ENCODE data around the gene FRS3. TPM values are rescaled to one million over a fixed set of nuclear protein-coding genes. Genes with fewer than 3 reads are reported as not detected.

Gene FRS3
- total RNA-seq, 1 experiment from 2014 or later: 3.0 TPM

DNA sequence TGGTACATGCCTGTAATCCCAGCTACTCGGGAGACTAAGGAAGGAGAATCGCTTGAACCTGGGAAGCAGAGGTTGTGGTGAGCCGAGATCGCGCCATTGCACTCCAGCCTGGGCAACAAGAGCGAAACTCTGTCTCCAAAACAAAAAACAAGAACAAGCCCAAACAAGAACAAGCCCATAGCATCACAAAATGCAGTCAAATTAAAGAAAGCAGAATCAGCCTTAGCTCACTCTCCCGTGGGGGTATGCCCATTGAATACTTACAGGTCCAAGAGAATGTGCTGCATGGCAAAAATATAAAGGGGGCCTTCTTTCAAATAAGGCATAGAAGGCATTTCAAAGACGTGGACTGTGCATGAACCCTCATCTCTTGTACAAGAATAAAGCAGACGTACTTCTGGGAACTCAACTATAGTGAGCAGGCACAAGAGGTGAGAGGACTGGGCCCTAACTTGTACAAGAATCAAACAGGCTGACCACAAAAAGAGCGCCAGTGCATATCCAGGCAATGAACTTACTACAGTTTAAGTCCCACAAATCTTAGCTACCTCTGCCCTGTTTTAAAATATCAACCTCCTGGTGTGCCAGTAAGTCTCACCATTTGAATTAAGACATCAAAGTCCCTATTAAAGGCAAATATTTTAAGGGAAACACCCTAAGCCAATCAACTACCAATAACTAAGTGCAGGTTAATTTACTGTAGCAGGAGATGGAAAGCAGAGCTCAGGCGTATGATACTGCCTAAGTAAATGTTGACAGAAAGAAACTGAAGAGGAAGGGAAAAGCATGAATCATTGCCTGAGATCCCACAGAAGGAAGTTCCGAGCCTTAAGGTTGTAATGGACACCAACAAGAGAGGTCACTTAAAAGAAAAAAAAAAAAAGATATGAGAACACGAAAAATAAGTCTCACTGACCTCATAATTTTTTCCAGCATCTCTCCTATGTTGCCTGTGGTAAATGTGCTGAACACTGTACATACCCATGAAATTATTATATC is 45.2 kb upstream of the FRS3 start:
- intact Hi-C loops (cut with micrococcal nuclease; ENCODE audit: unreplicated experiment): no loop called here
- ATAC-seq (no peak), DNase-seq (ENCODE audit: low read depth, low spot score) (no peak)
- Histone ChIP-seq H3K4me3 (ENCODE audit: low read depth in 2 of 2, low read length in 2 of 2) (no peak overlapping the region), H3K27me3 (ENCODE audit: control insufficient read depth, insufficient read depth, low read length) (no peaks in the 10 kb centered on the region), H3K4me1 (ENCODE audit: control insufficient read depth, insufficient read depth, low read length) (no peaks in the 10 kb centered on the region), H3K9me3 (ENCODE audit: control insufficient read depth, insufficient read depth, low read depth, low read length) (no peaks in the 10 kb centered on the region), H3K27ac (ENCODE audit: low read length) (no peak overlapping the region), H3K36me3 (ENCODE audit: control insufficient read depth, insufficient read depth, low read length) (no peaks in the 10 kb centered on the region)
- no TSS peak for BruUV-seq (replicated peaks)
- POLR2A ChIA-PET: interaction anchor here (0.7 kb wide), 1 partner anchor 1029 kb away, joined by 7 read pairs; no protein-coding TSS in a partner anchor
- in situ Hi-C loops (cut with HindIII; ENCODE audit: low pct_unique_long_range_greater_than_20kb, low sequenced_read_pairs): no loop called here
- TF ChIP-seq, protein P1, sequence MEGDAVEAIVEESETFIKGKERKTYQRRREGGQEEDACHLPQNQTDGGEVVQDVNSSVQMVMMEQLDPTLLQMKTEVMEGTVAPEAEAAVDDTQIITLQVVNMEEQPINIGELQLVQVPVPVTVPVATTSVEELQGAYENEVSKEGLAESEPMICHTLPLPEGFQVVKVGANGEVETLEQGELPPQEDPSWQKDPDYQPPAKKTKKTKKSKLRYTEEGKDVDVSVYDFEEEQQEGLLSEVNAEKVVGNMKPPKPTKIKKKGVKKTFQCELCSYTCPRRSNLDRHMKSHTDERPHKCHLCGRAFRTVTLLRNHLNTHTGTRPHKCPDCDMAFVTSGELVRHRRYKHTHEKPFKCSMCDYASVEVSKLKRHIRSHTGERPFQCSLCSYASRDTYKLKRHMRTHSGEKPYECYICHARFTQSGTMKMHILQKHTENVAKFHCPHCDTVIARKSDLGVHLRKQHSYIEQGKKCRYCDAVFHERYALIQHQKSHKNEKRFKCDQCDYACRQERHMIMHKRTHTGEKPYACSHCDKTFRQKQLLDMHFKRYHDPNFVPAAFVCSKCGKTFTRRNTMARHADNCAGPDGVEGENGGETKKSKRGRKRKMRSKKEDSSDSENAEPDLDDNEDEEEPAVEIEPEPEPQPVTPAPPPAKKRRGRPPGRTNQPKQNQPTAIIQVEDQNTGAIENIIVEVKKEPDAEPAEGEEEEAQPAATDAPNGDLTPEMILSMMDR (IDR thresholded peaks at IDR 0.05): no peak
- TF ChIP-seq TCF7L2 (IDR thresholded peaks at IDR 0.05; ENCODE audit: low read depth, low read length) (no peak), POLR2AphosphoS5 (IDR thresholded peaks at IDR 0.05; ENCODE audit: low read depth, low read length) (no peak), SIN3A (IDR thresholded peaks at IDR 0.05; ENCODE audit: borderline replicate concordance, insufficient read depth, low read depth, low read length) (no peak)
- TF ChIP-seq, protein P2, sequence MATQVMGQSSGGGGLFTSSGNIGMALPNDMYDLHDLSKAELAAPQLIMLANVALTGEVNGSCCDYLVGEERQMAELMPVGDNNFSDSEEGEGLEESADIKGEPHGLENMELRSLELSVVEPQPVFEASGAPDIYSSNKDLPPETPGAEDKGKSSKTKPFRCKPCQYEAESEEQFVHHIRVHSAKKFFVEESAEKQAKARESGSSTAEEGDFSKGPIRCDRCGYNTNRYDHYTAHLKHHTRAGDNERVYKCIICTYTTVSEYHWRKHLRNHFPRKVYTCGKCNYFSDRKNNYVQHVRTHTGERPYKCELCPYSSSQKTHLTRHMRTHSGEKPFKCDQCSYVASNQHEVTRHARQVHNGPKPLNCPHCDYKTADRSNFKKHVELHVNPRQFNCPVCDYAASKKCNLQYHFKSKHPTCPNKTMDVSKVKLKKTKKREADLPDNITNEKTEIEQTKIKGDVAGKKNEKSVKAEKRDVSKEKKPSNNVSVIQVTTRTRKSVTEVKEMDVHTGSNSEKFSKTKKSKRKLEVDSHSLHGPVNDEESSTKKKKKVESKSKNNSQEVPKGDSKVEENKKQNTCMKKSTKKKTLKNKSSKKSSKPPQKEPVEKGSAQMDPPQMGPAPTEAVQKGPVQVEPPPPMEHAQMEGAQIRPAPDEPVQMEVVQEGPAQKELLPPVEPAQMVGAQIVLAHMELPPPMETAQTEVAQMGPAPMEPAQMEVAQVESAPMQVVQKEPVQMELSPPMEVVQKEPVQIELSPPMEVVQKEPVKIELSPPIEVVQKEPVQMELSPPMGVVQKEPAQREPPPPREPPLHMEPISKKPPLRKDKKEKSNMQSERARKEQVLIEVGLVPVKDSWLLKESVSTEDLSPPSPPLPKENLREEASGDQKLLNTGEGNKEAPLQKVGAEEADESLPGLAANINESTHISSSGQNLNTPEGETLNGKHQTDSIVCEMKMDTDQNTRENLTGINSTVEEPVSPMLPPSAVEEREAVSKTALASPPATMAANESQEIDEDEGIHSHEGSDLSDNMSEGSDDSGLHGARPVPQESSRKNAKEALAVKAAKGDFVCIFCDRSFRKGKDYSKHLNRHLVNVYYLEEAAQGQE (IDR thresholded peaks at IDR 0.05; ENCODE audit: insufficient read depth in 1 of 2, low read depth in 2 of 2, low read length in 1 of 2): no peak
- CTCF ChIA-PET: no interaction called here

DNA sequence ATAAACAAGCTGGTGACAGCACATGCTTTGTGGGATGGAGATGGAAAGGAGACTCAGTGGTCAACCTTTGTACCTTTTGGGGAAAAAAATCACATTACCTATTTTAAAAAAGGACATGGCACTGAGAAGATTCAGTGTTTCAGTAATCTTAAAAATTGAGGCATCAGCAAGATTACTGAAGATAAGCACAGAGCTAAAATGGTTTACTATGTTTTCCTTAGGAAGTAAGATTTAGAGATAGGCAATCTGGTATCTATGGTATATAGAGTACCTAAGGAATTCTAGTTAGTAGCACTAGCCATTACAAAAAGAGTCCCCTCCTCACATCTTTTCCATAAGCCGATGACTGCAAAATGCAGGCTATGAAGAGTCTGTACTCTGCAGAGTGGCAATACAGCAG is 43.5 kb upstream of the FRS3 start:
- in situ Hi-C loops (cut with HindIII; ENCODE audit: low pct_unique_long_range_greater_than_20kb, low sequenced_read_pairs): no loop called here

More for the DNA sequence above, 43.5 kb upstream of the FRS3 start:
- ChIA-PET CTCF (no interaction called here), POLR2A (no interaction called here)
- H3K27me3 ChIP-seq (ENCODE audit: control insufficient read depth, insufficient read depth, low read length): no peaks in the 10 kb centered on the region
- DNase-seq (ENCODE audit: low read depth, low spot score) (no peak), ATAC-seq (no peak)
- intact Hi-C loops (cut with micrococcal nuclease; ENCODE audit: unreplicated experiment): no loop called here
- no peak for TF ChIP-seq TCF7L2 (IDR thresholded peaks at IDR 0.05; ENCODE audit: low read depth, low read length)
- TF ChIP-seq SIN3A (IDR thresholded peaks at IDR 0.05; ENCODE audit: borderline replicate concordance, insufficient read depth, low read depth, low read length): no peak
- TF ChIP-seq, protein P1 (IDR thresholded peaks at IDR 0.05): no peak
- TF ChIP-seq POLR2AphosphoS5 (IDR thresholded peaks at IDR 0.05; ENCODE audit: low read depth, low read length): no peak
- TF ChIP-seq, protein P2 (IDR thresholded peaks at IDR 0.05; ENCODE audit: insufficient read depth in 1 of 2, low read depth in 2 of 2, low read length in 1 of 2): no peak
- H3K27ac ChIP-seq (ENCODE audit: low read length): no peak overlapping the region
- H3K4me1 ChIP-seq (ENCODE audit: control insufficient read depth, insufficient read depth, low read length): no peaks in the 10 kb centered on the region
- no peaks in the 10 kb centered on the region for H3K9me3 ChIP-seq (ENCODE audit: control insufficient read depth, insufficient read depth, low read depth, low read length)
- no TSS peak for BruUV-seq (replicated peaks)
- no peak overlapping the region for H3K4me3 ChIP-seq (ENCODE audit: low read depth in 2 of 2, low read length in 2 of 2)
- no peaks in the 10 kb centered on the region for H3K36me3 ChIP-seq (ENCODE audit: control insufficient read depth, insufficient read depth, low read length)
